ENCODE data around the gene PRORP. TPM values are rescaled to one million over a fixed set of nuclear protein-coding genes. Genes with fewer than 3 reads are reported as not detected.
"Not testable (repeated sequence)": the region's sequence is repeated elsewhere in the genome, so short reads cannot be mapped to it uniquely, and the experiment has no call there.

Gene PRORP
- total RNA-seq, 1 donor from 2014 or later, result 42.5 TPM

DNA sequence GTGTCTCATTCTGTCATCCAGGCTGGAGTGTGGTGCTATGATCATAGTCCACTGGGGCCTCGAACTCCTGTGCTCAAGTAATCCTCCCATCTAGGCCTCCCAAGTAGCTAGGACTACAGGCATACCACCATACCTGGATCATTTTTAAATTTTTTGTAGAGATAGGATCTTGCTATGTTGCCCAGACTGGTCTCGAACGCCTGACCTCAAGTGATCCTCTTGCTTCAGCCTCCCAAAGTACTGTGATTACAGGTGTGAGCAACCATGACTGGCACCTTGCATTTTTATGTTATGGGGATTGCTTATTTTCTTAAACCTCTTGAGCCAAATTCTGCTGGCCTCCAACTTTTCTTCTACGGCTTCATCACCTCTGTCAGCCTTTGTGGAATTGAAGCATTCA is 26.9 kb downstream of the PRORP start:
- H3K4me3 ChIP-seq, result no peak overlapping the region
- intact Hi-C loops (cut with DNase I), result no loop called here
- H3K9me3 ChIP-seq, result no peaks in the 10 kb centered on the region
- H3K27me3 ChIP-seq, result no peaks in the 10 kb centered on the region
- no peaks in the 10 kb centered on the region for H3K4me1 ChIP-seq
- H3K36me3 ChIP-seq, result peaks cover 0 to 7% of the 10 kb centered on the region in 2 donors
- no peak for TF ChIP-seq CTCF (IDR thresholded peaks at IDR 0.05)
- H3K27ac ChIP-seq, result no peak overlapping the region
- DNase-seq (ENCODE audit: low spot score in 2 of 2), result no peak

- H3K36me3 ChIP-seq; intact Hi-C loops (cut with DNase I); DNase-seq (ENCODE audit: low spot score in 2 of 2); H3K4me3 ChIP-seq; H3K27ac ChIP-seq; H3K9me3 ChIP-seq; H3K27me3 ChIP-seq; H3K4me1 ChIP-seq: not testable (repeated sequence)
Observed at GRCh38 chr14:35152531-35152930, 30.2 kb downstream of the PRORP start.

DNA sequence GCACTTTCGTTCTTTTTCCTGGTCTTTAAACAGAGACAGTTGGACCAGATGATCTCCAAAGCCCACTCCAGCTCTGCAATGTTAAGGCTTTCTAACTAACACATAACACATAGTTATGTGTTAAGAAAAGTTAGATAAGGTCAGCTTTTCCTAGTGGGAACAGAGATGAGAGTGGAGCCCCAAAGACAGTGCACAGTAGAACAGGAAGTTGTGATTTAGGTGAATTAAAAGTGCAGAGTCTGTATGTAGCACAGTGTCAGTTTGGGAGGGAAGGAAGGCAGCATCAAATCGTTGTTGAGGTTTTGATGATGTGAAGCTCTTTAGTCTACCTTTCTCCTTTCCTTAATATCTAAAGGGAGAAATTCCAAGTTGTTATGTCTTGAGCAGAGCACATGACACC is 31.7 kb downstream of the PRORP start:
- Histone ChIP-seq H3K4me1 (no peaks in the 10 kb centered on the region), H3K4me3 (no peak overlapping the region), H3K27ac (no peak overlapping the region), H3K36me3 (peaks cover 0 to 4% of the 10 kb centered on the region in 2 donors), H3K9me3 (no peaks in the 10 kb centered on the region), H3K27me3 (no peaks in the 10 kb centered on the region)
- no peak for DNase-seq (ENCODE audit: low spot score in 2 of 2)
- intact Hi-C loops (cut with DNase I), result no loop called here
- no peak for TF ChIP-seq CTCF (IDR thresholded peaks at IDR 0.05)

GRCh38 chr14:35155962-35156361 is 33.6 kb downstream of the PRORP start:
- no peak overlapping the region for H3K4me3 ChIP-seq
- no peaks in the 10 kb centered on the region for H3K9me3 ChIP-seq
- no peak for TF ChIP-seq CTCF (IDR thresholded peaks at IDR 0.05)
- intact Hi-C loops (cut with DNase I), result no loop called here
- peaks cover 0 to 6% of the 10 kb centered on the region in 2 donors for H3K36me3 ChIP-seq
- no peaks in the 10 kb centered on the region for H3K4me1 ChIP-seq
- H3K27me3 ChIP-seq, result no peaks in the 10 kb centered on the region
- no peak overlapping the region for H3K27ac ChIP-seq
- DNase-seq (ENCODE audit: low spot score in 2 of 2), result no peak

- TF ChIP-seq CTCF (IDR thresholded peaks at IDR 0.05), result no peak
- no peaks in the 10 kb centered on the region for H3K27me3 ChIP-seq
- no peak overlapping the region for H3K27ac ChIP-seq
- intact Hi-C loops (cut with DNase I), result no loop called here
- peaks cover 0 to 6% of the 10 kb centered on the region in 2 donors for H3K36me3 ChIP-seq
- DNase-seq (ENCODE audit: low spot score in 2 of 2), result no peak
- H3K9me3 ChIP-seq, result no peaks in the 10 kb centered on the region
- H3K4me1 ChIP-seq, result no peaks in the 10 kb centered on the region
- no peak overlapping the region for H3K4me3 ChIP-seq
Observed at GRCh38 chr14:35158491-35158890, 36.1 kb downstream of the PRORP start.

GRCh38 chr14:35158951-35159653 is 36.8 kb downstream of the PRORP start:
- intact Hi-C loops (cut with DNase I), result no loop called here
- no peak for TF ChIP-seq CTCF (IDR thresholded peaks at IDR 0.05)
- Histone ChIP-seq H3K4me1 (no peaks in the 10 kb centered on the region), H3K27ac (no peak overlapping the region), H3K36me3 (peaks cover 0 to 6% of the 10 kb centered on the region in 2 donors), H3K4me3 (no peak overlapping the region), H3K27me3 (no peaks in the 10 kb centered on the region), H3K9me3 (no peaks in the 10 kb centered on the region)
- no peak for DNase-seq (ENCODE audit: low spot score in 2 of 2)

All from ascending aorta (tissue), 2 donors.